Measurements from ENCODE around the gene UST.

UST gene

GRCh38 chr6:148934539-148934938, 187.7 kb downstream of the UST start:
- Histone ChIP-seq H2AK5ac (ENCODE audit: low read length) (no peak overlapping the region), H3K9ac (ENCODE audit: low read length) (no peak overlapping the region), H3K56ac (ENCODE audit: low read length) (no peak overlapping the region), H3K23ac (ENCODE audit: low read length) (no peak overlapping the region), H3K36me3 (ENCODE audit: control insufficient read depth, insufficient read depth, low read length) (no peaks in the 10 kb centered on the region), H3K4ac (ENCODE audit: low read depth, low read length) (no peak overlapping the region), H3K27me3 (ENCODE audit: insufficient read depth, low read length, poor library complexity) (no peaks in the 10 kb centered on the region), H3K4me1 (ENCODE audit: control insufficient read depth, low read depth, low read length) (no peaks in the 10 kb centered on the region), H3K18ac (ENCODE audit: low read length) (no peak overlapping the region), H4K5ac (ENCODE audit: low read length) (no peak overlapping the region), H4K8ac (ENCODE audit: low read depth, low read length) (no peak overlapping the region), H2BK15ac (replicated peaks; ENCODE audit: low read depth) (no peak overlapping the region), H2BK120ac (ENCODE audit: low read depth, low read length) (no peak overlapping the region), H3K4me3 (ENCODE audit: low read length) (no peak overlapping the region), H2BK5ac (ENCODE audit: low read length) (no peak overlapping the region), H3K4me2 (ENCODE audit: low read length) (no peak overlapping the region), H3K27ac (ENCODE audit: low read depth, low read length) (no peak overlapping the region), H3K79me1 (ENCODE audit: low read length) (peaks cover 3% of the 10 kb centered on the region), H3K79me2 (ENCODE audit: control insufficient read depth, insufficient read depth, low read length) (no peaks in the 10 kb centered on the region)
- no CpG with 5 or more reads among the region's 4 CpGs for WGBS (ENCODE audit: extremely low coverage, insufficient coverage, low lambda C conversion rate)
- no peak for DNase-seq

GRCh38 chr6:148934961-148935360, 188.1 kb downstream of the UST start:
- Histone ChIP-seq H2BK120ac (ENCODE audit: low read depth, low read length) (no peak overlapping the region), H3K4me3 (ENCODE audit: low read length) (no peak overlapping the region), H3K4me1 (ENCODE audit: control insufficient read depth, low read depth, low read length) (no peaks in the 10 kb centered on the region), H4K8ac (ENCODE audit: low read depth, low read length) (no peak overlapping the region), H3K27me3 (ENCODE audit: insufficient read depth, low read length, poor library complexity) (no peaks in the 10 kb centered on the region), H3K23ac (ENCODE audit: low read length) (no peak overlapping the region), H3K79me2 (ENCODE audit: control insufficient read depth, insufficient read depth, low read length) (no peaks in the 10 kb centered on the region), H3K79me1 (ENCODE audit: low read length) (peaks cover 1% of the 10 kb centered on the region), H2AK5ac (ENCODE audit: low read length) (no peak overlapping the region), H3K9ac (ENCODE audit: low read length) (no peak overlapping the region), H3K4ac (ENCODE audit: low read depth, low read length) (no peak overlapping the region), H2BK15ac (replicated peaks; ENCODE audit: low read depth) (no peak overlapping the region), H3K4me2 (ENCODE audit: low read length) (no peak overlapping the region), H3K27ac (ENCODE audit: low read depth, low read length) (no peak overlapping the region), H4K5ac (ENCODE audit: low read length) (no peak overlapping the region), H3K36me3 (ENCODE audit: control insufficient read depth, insufficient read depth, low read length) (no peaks in the 10 kb centered on the region), H2BK5ac (ENCODE audit: low read length) (no peak overlapping the region), H3K18ac (ENCODE audit: low read length) (no peak overlapping the region), H3K56ac (ENCODE audit: low read length) (no peak overlapping the region)
- WGBS (ENCODE audit: extremely low coverage, insufficient coverage, low lambda C conversion rate), result no CpG with 5 or more reads among the region's 3 CpGs
- no peak for DNase-seq

GRCh38 chr6:148935705-148936435, 189.0 kb downstream of the UST start:
- H3K4ac ChIP-seq (ENCODE audit: low read depth, low read length), result no peak overlapping the region
- no peaks in the 10 kb centered on the region for H3K27me3 ChIP-seq (ENCODE audit: insufficient read depth, low read length, poor library complexity)
- WGBS (ENCODE audit: extremely low coverage, insufficient coverage, low lambda C conversion rate), result no CpG with 5 or more reads among the region's 7 CpGs
- H2BK5ac ChIP-seq (ENCODE audit: low read length), result no peak overlapping the region
- no peak overlapping the region for H3K4me2 ChIP-seq (ENCODE audit: low read length)
- no peaks in the 10 kb centered on the region for H3K79me2 ChIP-seq (ENCODE audit: control insufficient read depth, insufficient read depth, low read length)
- H3K4me1 ChIP-seq (ENCODE audit: control insufficient read depth, low read depth, low read length), result no peaks in the 10 kb centered on the region
- H3K79me1 ChIP-seq (ENCODE audit: low read length), result no peaks in the 10 kb centered on the region
- no peak overlapping the region for H2BK15ac ChIP-seq (replicated peaks; ENCODE audit: low read depth)
- no peak overlapping the region for H3K18ac ChIP-seq (ENCODE audit: low read length)
- no peak overlapping the region for H4K8ac ChIP-seq (ENCODE audit: low read depth, low read length)
- no peak overlapping the region for H2BK120ac ChIP-seq (ENCODE audit: low read depth, low read length)
- no peak overlapping the region for H2AK5ac ChIP-seq (ENCODE audit: low read length)
- no peak overlapping the region for H4K5ac ChIP-seq (ENCODE audit: low read length)
- H3K56ac ChIP-seq (ENCODE audit: low read length), result no peak overlapping the region
- DNase-seq, result no peak
- H3K36me3 ChIP-seq (ENCODE audit: control insufficient read depth, insufficient read depth, low read length), result no peaks in the 10 kb centered on the region
- H3K4me3 ChIP-seq (ENCODE audit: low read length), result no peak overlapping the region
- no peak overlapping the region for H3K27ac ChIP-seq (ENCODE audit: low read depth, low read length)
- H3K23ac ChIP-seq (ENCODE audit: low read length), result no peak overlapping the region
- H3K9ac ChIP-seq (ENCODE audit: low read length), result no peak overlapping the region

GRCh38 chr6:148943451-148943850, 196.6 kb downstream of the UST start:
- no CpG with 5 or more reads among the region's 1 CpG for WGBS (ENCODE audit: extremely low coverage, insufficient coverage, low lambda C conversion rate)
- Histone ChIP-seq H3K79me2 (ENCODE audit: control insufficient read depth, insufficient read depth, low read length) (no peaks in the 10 kb centered on the region), H3K4me1 (ENCODE audit: control insufficient read depth, low read depth, low read length) (peaks cover 2% of the 10 kb centered on the region), H3K4me2 (ENCODE audit: low read length) (no peak overlapping the region), H3K56ac (ENCODE audit: low read length) (no peak overlapping the region), H3K27ac (ENCODE audit: low read depth, low read length) (no peak overlapping the region), H2AK5ac (ENCODE audit: low read length) (no peak overlapping the region), H3K79me1 (ENCODE audit: low read length) (no peaks in the 10 kb centered on the region), H4K8ac (ENCODE audit: low read depth, low read length) (no peak overlapping the region), H3K27me3 (ENCODE audit: insufficient read depth, low read length, poor library complexity) (no peaks in the 10 kb centered on the region), H3K9ac (ENCODE audit: low read length) (no peak overlapping the region), H2BK120ac (ENCODE audit: low read depth, low read length) (no peak overlapping the region), H2BK5ac (ENCODE audit: low read length) (no peak overlapping the region), H3K23ac (ENCODE audit: low read length) (no peak overlapping the region), H3K36me3 (ENCODE audit: control insufficient read depth, insufficient read depth, low read length) (no peaks in the 10 kb centered on the region), H3K4me3 (ENCODE audit: low read length) (no peak overlapping the region), H2BK15ac (replicated peaks; ENCODE audit: low read depth) (no peak overlapping the region), H3K18ac (ENCODE audit: low read length) (no peak overlapping the region), H3K4ac (ENCODE audit: low read depth, low read length) (no peak overlapping the region), H4K5ac (ENCODE audit: low read length) (no peak overlapping the region)
- DNase-seq, result no peak

GRCh38 chr6:148944608-148945007, 197.8 kb downstream of the UST start:
- H3K27me3 ChIP-seq (ENCODE audit: insufficient read depth, low read length, poor library complexity), result no peaks in the 10 kb centered on the region

More at GRCh38 chr6:148944608-148945007, 197.8 kb downstream of the UST start:
- Histone ChIP-seq H2BK120ac (ENCODE audit: low read depth, low read length) (no peak overlapping the region), H3K79me2 (ENCODE audit: control insufficient read depth, insufficient read depth, low read length) (no peaks in the 10 kb centered on the region), H3K79me1 (ENCODE audit: low read length) (no peaks in the 10 kb centered on the region), H2AK5ac (ENCODE audit: low read length) (no peak overlapping the region), H4K5ac (ENCODE audit: low read length) (no peak overlapping the region), H3K4ac (ENCODE audit: low read depth, low read length) (no peak overlapping the region), H2BK15ac (replicated peaks; ENCODE audit: low read depth) (no peak overlapping the region), H3K56ac (ENCODE audit: low read length) (no peak overlapping the region), H3K9ac (ENCODE audit: low read length) (no peak overlapping the region), H3K4me1 (ENCODE audit: control insufficient read depth, low read depth, low read length) (peaks cover 2% of the 10 kb centered on the region), H3K4me3 (ENCODE audit: low read length) (no peak overlapping the region), H3K18ac (ENCODE audit: low read length) (no peak overlapping the region), H3K27ac (ENCODE audit: low read depth, low read length) (no peak overlapping the region), H3K23ac (ENCODE audit: low read length) (no peak overlapping the region), H2BK5ac (ENCODE audit: low read length) (no peak overlapping the region), H4K8ac (ENCODE audit: low read depth, low read length) (no peak overlapping the region), H3K4me2 (ENCODE audit: low read length) (no peak overlapping the region), H3K36me3 (ENCODE audit: control insufficient read depth, insufficient read depth, low read length) (no peaks in the 10 kb centered on the region)
- WGBS (ENCODE audit: extremely low coverage, insufficient coverage, low lambda C conversion rate), result no CpG with 5 or more reads among the region's 1 CpG
- no peak for DNase-seq

Measured in mesendoderm (in vitro differentiated cells).